Esophagus muscularis mucosa (tissue), 4 donors: ENCODE measurements around the gene UGT3A2. TPM values are rescaled to one million over a fixed set of nuclear protein-coding genes. Genes with fewer than 3 reads are reported as not detected.
"Not testable (repeated sequence)": the region's sequence is repeated elsewhere in the genome, so short reads cannot be mapped to it uniquely, and the experiment has no call there.

Experiments
- DNase-seq: peaks from one replicate; pipeline ENCODE4 v3.0.0-alpha.2; 2017; ENCODE audit errors: extremely low spot score
- H3K27ac ChIP-seq, 4 donors: fragments of 200-600 bp; sonication (generic); replicated peaks in 1 of 4; 1 replicate in 3 of 4; 2 replicates in 1 of 4; pipeline ENCODE4 v1.5.1; 2016 to 2019; ENCODE audit warnings: mild to moderate bottlenecking in 1 of 4
- H3K27me3 ChIP-seq, 4 donors: fragments of 200-600 bp; sonication (generic); one replicate each; pipeline versions ENCODE4 v1.5.1 to v1.6.0; 2016 to 2019
- H3K36me3 ChIP-seq, 4 donors: fragments of 200-600 bp; sonication (generic); one replicate each; pipeline ENCODE4 v1.5.1; 2016 to 2019
- H3K4me1 ChIP-seq, 4 donors: fragments of 200-600 bp; sonication (generic); one replicate each; pipeline ENCODE4 v1.5.1; 2016 to 2019
- H3K4me3 ChIP-seq, 4 donors: fragments of 200-600 bp; sonication (generic); 1 replicate in 2 of 4; 2 replicates in 2 of 4; pipeline ENCODE4 v1.5.1; 2016 to 2019; ENCODE audit warnings: mild to moderate bottlenecking in 4 of 4, moderate library complexity in 1 of 4
- H3K9me3 ChIP-seq, 4 donors: fragments of 200-600 bp; sonication (generic); 1 replicate in 3 of 4; 2 replicates in 1 of 4; pipeline ENCODE4 v1.5.1; 2016 to 2019
- EP300 ChIP-seq: sonication (generic); formaldehyde crosslinking; IDR thresholded peaks from one replicate; pipeline ENCODE4 v1.6.1; 2017; ENCODE audit warnings: antibody characterized with exemption
- POLR2A ChIP-seq: fragments of 450-650 bp; IDR thresholded peaks from one replicate; pipeline ENCODE4 v1.6.1; 2017; ENCODE audit warnings: antibody characterized with exemption, moderate library complexity, mild to moderate bottlenecking, low read depth
- POLR2AphosphoS5 ChIP-seq, 2 donors: sonication (generic); formaldehyde crosslinking; IDR thresholded peaks; one replicate each; pipeline ENCODE4 v1.6.1; 2017; ENCODE audit warnings: antibody characterized with exemption in 2 of 2
- WGBS: methylation state at CpG from one replicate; pipeline ENCODE4 v1.1.5; 2018; 5-methylcytosine and 5-hydroxymethylcytosine counted together
- intact Hi-C: fragments of 100-400 bp; cut with DNase I; formaldehyde crosslinking; loops from one replicate; pipeline ENCODE4 v1.15.1; 2023
- total RNA-seq, 4 donors: library from RNA; depleted of rRNA; stranded (reverse); fragments of >200 nt; gene quantifications; one replicate each; pipeline versions ENCODE4 v1.1.0 to v1.2.1, GENCODE V29; 2016
- TF ChIP-seq, protein P1 (sequence below), 3 experiments: fragments of 200-600 bp in 2 of 3; fragments of 450-650 bp in 1 of 3; sonication (generic) in 2 of 3; IDR thresholded peaks; one replicate each; pipeline ENCODE4 v1.5.1; 2017 to 2019; ENCODE audit warnings: antibody characterized with exemption in 3 of 3, mild to moderate bottlenecking in 2 of 3, moderate library complexity in 1 of 3

UGT3A2 gene
- total RNA-seq, 4 donors from 2014 or later: not detected

DNA sequence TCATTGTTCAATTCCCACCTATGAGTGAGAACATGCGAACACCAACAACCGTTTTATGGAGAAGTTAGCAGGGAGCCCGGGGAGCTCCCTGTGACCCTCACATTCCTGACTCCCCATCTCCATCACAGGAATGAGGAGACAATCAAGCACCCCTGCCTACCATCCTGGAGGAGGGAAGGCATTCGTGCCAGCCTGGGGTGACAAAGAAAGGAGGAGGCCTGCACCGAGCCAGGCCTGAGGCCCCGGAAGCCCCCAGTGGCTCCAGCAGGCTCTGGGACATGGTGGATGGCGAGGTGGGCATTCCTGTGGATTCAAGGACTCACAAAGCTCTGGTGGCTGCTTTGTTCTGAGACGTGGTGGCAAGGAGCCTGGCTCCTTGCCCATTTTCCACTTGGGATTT is 39.0 kb downstream of the UGT3A2 start:
- TF ChIP-seq, protein P1, sequence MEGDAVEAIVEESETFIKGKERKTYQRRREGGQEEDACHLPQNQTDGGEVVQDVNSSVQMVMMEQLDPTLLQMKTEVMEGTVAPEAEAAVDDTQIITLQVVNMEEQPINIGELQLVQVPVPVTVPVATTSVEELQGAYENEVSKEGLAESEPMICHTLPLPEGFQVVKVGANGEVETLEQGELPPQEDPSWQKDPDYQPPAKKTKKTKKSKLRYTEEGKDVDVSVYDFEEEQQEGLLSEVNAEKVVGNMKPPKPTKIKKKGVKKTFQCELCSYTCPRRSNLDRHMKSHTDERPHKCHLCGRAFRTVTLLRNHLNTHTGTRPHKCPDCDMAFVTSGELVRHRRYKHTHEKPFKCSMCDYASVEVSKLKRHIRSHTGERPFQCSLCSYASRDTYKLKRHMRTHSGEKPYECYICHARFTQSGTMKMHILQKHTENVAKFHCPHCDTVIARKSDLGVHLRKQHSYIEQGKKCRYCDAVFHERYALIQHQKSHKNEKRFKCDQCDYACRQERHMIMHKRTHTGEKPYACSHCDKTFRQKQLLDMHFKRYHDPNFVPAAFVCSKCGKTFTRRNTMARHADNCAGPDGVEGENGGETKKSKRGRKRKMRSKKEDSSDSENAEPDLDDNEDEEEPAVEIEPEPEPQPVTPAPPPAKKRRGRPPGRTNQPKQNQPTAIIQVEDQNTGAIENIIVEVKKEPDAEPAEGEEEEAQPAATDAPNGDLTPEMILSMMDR (IDR thresholded peaks at IDR 0.05): no peak
- TF ChIP-seq EP300: no peak
- TF ChIP-seq POLR2A: no peak
- no peak for TF ChIP-seq POLR2AphosphoS5 (IDR thresholded peaks at IDR 0.05)
- 81% methylated on average over 4 of the region's 8 CpGs for WGBS
- intact Hi-C loops: no loop called here

DNA sequence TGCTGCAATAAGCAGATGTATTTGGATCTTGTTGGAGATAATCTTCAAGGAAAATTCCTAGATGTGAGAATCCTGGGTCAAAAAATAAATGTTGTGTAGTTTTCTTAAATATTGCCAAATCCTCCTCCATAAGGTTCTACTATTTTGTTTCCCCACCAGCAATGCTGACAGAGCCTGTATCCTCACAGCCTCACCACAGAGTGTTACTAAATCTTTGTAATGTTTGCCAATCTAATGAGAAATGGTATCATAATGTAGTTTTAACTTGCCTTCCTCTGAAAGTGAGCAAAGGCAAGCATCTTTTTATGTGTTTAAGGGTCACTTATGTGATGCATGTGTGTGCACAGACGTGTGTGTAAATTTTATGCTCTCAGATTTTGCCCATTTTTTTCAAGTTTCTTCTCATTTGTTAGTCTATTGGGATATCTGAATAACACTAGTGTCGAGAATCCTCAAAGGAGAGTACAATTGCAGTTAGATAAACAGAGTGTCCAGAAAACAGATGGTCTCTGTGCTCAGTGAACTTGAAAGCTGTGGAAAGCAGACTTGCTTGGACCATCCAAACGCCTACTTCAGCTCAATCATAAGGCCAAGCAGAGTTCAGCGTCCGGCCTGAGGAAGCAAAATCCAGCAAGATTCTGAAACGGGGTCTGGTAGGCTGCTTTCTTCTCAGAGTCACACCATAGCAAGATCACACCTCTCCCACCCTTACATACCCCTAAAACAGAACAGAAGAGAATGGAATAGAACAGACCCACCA is 39.8 kb downstream of the UGT3A2 start:
- H3K9me3 ChIP-seq: no peaks in the 10 kb centered on the region
- H3K27ac ChIP-seq: no peak overlapping the region
- intact Hi-C loops: no loop called here
- WGBS: 15% methylated on average over 6 of the region's 6 CpGs
- peak; percentile 81 for DNase-seq
- no peak overlapping the region for H3K4me3 ChIP-seq
- TF ChIP-seq, protein P1 (IDR thresholded peaks at IDR 0.05): no peak
- TF ChIP-seq POLR2AphosphoS5 (IDR thresholded peaks at IDR 0.05) (no peak), POLR2A (no peak), EP300 (no peak)
- no peaks in the 10 kb centered on the region for H3K4me1 ChIP-seq
- no peaks in the 10 kb centered on the region for H3K36me3 ChIP-seq
- no peaks in the 10 kb centered on the region for H3K27me3 ChIP-seq

More for the DNA sequence above, 39.0 kb downstream of the UGT3A2 start:
- Histone ChIP-seq H3K4me3 (no peak overlapping the region), H3K27ac (no peak overlapping the region), H3K9me3 (no peaks in the 10 kb centered on the region), H3K27me3 (no peaks in the 10 kb centered on the region), H3K36me3 (no peaks in the 10 kb centered on the region), H3K4me1 (no peaks in the 10 kb centered on the region)
- peak; percentile 66 for DNase-seq

- peak; percentile 31 for DNase-seq
- H3K9me3 ChIP-seq, H3K36me3 ChIP-seq, H3K27me3 ChIP-seq, H3K4me1 ChIP-seq, H3K4me3 ChIP-seq, intact Hi-C loops, H3K27ac ChIP-seq: not testable (repeated sequence)
- WGBS: 83% methylated on average over 6 of the region's 6 CpGs
Observed at GRCh38 chr5:36022246-36022645, 44.4 kb downstream of the UGT3A2 start.

DNA sequence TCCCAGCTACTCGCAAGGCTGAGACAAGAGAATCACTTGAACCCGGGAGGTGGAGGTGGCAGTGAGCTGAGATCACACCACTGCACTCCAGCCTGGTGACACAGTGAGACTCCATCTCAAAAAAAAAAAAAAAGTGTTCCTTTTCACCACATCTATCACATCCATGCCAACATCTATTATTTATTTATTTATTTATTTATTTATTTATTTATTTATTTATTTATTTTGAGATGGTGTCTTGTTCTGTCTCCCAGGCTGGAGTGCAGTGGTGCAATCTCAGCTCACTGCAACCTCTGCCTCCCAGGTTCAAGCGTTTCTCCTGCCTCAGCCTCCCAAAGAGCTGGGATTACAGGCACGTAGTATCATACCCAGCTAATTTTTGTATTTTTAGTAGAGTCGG is 47.1 kb downstream of the UGT3A2 start:
- H3K4me3 ChIP-seq, H3K36me3 ChIP-seq, H3K27me3 ChIP-seq, DNase-seq, H3K4me1 ChIP-seq, H3K27ac ChIP-seq, intact Hi-C loops: not testable (repeated sequence)
- peaks cover 0 to 22% (median 11%) of the 10 kb centered on the region in 4 donors for H3K9me3 ChIP-seq
- 97% methylated on average over 5 of the region's 5 CpGs for WGBS

DNA sequence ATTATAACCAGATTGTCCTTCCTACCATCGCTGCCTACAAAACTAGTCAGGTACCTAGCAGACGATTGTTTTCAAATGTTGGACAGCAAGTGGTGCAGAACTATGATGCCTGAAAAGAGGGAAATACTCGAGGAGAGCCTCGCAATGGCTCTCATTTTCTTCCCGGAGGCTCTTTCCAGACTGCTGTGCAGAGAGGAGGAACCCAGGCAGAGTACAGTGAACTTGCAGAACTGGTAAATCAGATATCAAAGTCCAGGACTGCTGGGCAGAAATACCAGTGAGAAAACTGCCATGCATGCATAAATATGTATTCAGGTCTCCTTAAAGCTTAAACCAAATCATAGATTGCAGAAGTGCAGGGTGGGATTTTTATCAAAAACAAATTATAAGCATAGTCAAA is 49.1 kb downstream of the UGT3A2 start:
- Histone ChIP-seq H3K36me3 (no peaks in the 10 kb centered on the region), H3K4me3 (no peak overlapping the region), H3K9me3 (peaks cover 0 to 31% (median 11%) of the 10 kb centered on the region in 4 donors), H3K4me1 (no peaks in the 10 kb centered on the region), H3K27ac (no peak overlapping the region), H3K27me3 (no peaks in the 10 kb centered on the region)
- 75% methylated on average over 5 of the region's 5 CpGs for WGBS
- no peak for DNase-seq
- intact Hi-C loops: no loop called here
- TF ChIP-seq EP300 (no peak), POLR2A (no peak)
- TF ChIP-seq, protein P1 (IDR thresholded peaks at IDR 0.05): no peak

DNA sequence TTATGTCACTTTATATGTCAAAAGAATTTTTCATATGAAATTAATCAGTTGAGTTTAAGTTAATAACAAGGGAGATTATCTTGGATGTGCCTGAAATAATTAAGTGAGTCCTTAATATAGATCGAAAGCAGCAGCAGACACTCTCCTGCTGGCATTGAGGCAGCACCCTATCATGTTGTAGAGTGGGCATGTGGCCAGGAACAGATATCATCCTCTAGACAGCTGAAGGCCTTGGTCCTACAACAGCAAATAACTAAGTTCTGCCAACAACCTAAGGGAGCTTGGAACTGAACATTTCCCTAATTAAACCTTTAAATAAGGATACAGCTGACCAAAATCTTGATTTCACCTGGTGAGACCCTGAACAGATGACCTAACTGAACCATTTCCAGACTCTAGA is 49.7 kb downstream of the UGT3A2 start:
- Histone ChIP-seq H3K36me3 (no peaks in the 10 kb centered on the region), H3K4me3 (no peak overlapping the region), H3K27me3 (no peaks in the 10 kb centered on the region), H3K27ac (no peak overlapping the region), H3K9me3 (peaks cover 0 to 31% (median 11%) of the 10 kb centered on the region in 4 donors), H3K4me1 (no peaks in the 10 kb centered on the region)
- TF ChIP-seq EP300: no peak
- no peak for TF ChIP-seq POLR2A
- no peak for TF ChIP-seq POLR2AphosphoS5 (IDR thresholded peaks at IDR 0.05)
- TF ChIP-seq, protein P1 (IDR thresholded peaks at IDR 0.05): no peak
- no peak for DNase-seq
- WGBS: 76% methylated on average over 1 of the region's 1 CpG
- intact Hi-C loops: no loop called here
